SK-N-SH treated with all-trans-retinoic acid at 6 μM for 48 hours (cell line): ENCODE data around the gene PIP5K1C.

ENCODE experiments used
- ATAC-seq: fragments of 200-7000 bp; cut with Tn5 transposase; 3 replicates; pipeline ENCODE4 v1.9.1; 2020; ENCODE audit warnings: mild to moderate bottlenecking, moderate library complexity
- BACH2 ChIP-seq: fragments of 250-450 bp; sonication (Bioruptor Pico); IDR thresholded peaks from 2 replicates; pipeline ENCODE4 v1.9.0; 2021; ENCODE audit warnings: mild to moderate bottlenecking, borderline replicate concordance
- CSDC2 ChIP-seq: fragments of 250-450 bp; sonication (Bioruptor Pico); IDR thresholded peaks from 2 replicates; pipeline ENCODE4 v1.5.0; 2020; ENCODE audit warnings: mild to moderate bottlenecking, moderate library complexity
- ESRRG ChIP-seq: fragments of 250-450 bp; sonication (Bioruptor Pico); IDR thresholded peaks from 2 replicates; pipeline ENCODE4 v1.6.1; 2021; ENCODE audit warnings: mild to moderate bottlenecking
- ISL1 ChIP-seq: fragments of 250-450 bp; sonication (Bioruptor Pico); IDR thresholded peaks from 2 replicates; pipeline ENCODE4 v2.1.2; 2022; ENCODE audit warnings: mild to moderate bottlenecking, moderate library complexity
- OSR1 ChIP-seq: fragments of 250-450 bp; sonication (Bioruptor Pico); IDR thresholded peaks from 2 replicates; pipeline ENCODE4 v1.8.0; 2022; ENCODE audit warnings: moderate library complexity, mild to moderate bottlenecking, inconsistent platforms
- PPARA ChIP-seq: fragments of 250-450 bp; sonication (Bioruptor Pico); IDR thresholded peaks from 2 replicates; pipeline ENCODE4 v1.5.0; 2020; ENCODE audit warnings: mild to moderate bottlenecking, borderline replicate concordance
- SNAI2 ChIP-seq: fragments of 250-450 bp; sonication (Bioruptor Pico); IDR thresholded peaks from 2 replicates; pipeline ENCODE4 v1.5.0; 2020; ENCODE audit warnings: mild to moderate bottlenecking, moderate library complexity
- TOX ChIP-seq: fragments of 250-450 bp; sonication (Bioruptor Pico); IDR thresholded peaks from 2 replicates; pipeline ENCODE4 v1.8.0; 2021; ENCODE audit warnings: mild to moderate bottlenecking, moderate library complexity, borderline replicate concordance
- ZFP30 ChIP-seq: fragments of 450-650 bp; formaldehyde crosslinking; IDR thresholded peaks from 2 replicates; pipeline ENCODE4 v1.5.0; 2022; ENCODE audit warnings: mild to moderate bottlenecking, moderate library complexity
- ZNF70 ChIP-seq: fragments of 450-650 bp; formaldehyde crosslinking; IDR thresholded peaks from 2 replicates; pipeline ENCODE4 v1.5.0; 2020; ENCODE audit warnings: mild to moderate bottlenecking, moderate library complexity
- ZNF8 ChIP-seq: fragments of 450-650 bp; formaldehyde crosslinking; IDR thresholded peaks from 2 replicates; pipeline ENCODE4 v1.5.0; 2020; ENCODE audit warnings: mild to moderate bottlenecking, moderate library complexity
- TF ChIP-seq, protein P1 (sequence below): fragments of 250-450 bp; sonication (Bioruptor Pico); IDR thresholded peaks from 2 replicates; pipeline ENCODE4 v1.8.0; 2021; ENCODE audit warnings: low read depth, mild to moderate bottlenecking, moderate library complexity, borderline replicate concordance
- TF ChIP-seq, protein P2 (sequence below): fragments of 250-450 bp; sonication (Bioruptor Pico); IDR thresholded peaks from 2 replicates; pipeline ENCODE4 v1.8.0; 2020; ENCODE audit warnings: mild to moderate bottlenecking, moderate library complexity, borderline replicate concordance
- TF ChIP-seq, protein P3 (sequence below): fragments of 250-450 bp; sonication (Bioruptor Pico); IDR thresholded peaks from 2 replicates; pipeline ENCODE4 v1.5.1; 2020; ENCODE audit warnings: low read depth, mild to moderate bottlenecking, moderate library complexity
- TF ChIP-seq, protein P4 (sequence below): fragments of 250-450 bp; sonication (Bioruptor Pico); IDR thresholded peaks from 2 replicates; pipeline ENCODE4 v1.5.1; 2021; ENCODE audit warnings: mild to moderate bottlenecking, moderate library complexity

PIP5K1C gene

DNA sequence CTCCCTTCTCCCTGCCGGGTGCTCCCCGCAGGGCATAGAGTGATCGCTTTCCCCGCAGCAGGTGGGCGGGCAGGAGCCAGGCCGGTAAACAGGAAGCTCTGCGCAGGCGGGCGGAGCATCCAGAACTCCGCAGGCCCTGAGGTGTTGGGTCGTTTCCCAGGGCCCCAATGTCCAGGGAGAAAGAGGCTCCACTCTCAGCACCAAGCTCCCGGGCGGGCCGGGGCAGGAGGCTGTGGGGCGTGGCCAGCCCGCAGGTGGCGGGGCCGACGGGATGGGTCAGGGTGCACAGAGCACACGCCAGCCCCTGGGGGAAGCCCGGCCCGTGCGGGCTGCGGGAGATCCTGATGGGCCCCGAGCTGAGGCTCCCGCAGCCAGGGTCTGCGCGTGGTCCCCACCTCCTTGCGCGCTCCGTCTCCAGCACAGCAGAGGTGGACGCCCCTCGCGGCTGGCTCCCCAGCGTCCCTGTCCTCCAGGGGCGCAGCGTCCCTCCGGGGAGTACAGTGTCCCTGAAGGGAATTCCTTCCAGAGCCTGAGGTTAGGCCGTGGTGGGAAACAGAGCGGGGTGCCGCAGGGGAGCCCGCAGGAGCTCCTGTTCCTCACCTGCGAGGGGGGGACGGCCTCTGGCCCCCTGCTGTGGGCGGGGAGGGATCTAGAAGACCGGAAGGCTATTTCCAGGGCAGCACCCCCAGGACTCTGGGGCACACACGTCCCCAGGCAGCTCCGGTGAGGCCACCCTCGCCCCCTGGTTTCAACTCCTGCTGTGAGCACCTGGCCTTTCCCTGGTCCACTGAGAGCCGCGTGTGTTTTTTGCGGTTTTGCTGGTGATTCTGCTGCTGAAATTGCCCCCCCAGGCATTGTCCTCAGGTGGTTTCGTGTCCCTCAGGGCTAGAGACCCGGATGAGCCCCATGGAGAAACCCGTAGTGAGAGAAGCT is 12.2 kb downstream of the PIP5K1C start (continued):
- TF ChIP-seq, protein P1, sequence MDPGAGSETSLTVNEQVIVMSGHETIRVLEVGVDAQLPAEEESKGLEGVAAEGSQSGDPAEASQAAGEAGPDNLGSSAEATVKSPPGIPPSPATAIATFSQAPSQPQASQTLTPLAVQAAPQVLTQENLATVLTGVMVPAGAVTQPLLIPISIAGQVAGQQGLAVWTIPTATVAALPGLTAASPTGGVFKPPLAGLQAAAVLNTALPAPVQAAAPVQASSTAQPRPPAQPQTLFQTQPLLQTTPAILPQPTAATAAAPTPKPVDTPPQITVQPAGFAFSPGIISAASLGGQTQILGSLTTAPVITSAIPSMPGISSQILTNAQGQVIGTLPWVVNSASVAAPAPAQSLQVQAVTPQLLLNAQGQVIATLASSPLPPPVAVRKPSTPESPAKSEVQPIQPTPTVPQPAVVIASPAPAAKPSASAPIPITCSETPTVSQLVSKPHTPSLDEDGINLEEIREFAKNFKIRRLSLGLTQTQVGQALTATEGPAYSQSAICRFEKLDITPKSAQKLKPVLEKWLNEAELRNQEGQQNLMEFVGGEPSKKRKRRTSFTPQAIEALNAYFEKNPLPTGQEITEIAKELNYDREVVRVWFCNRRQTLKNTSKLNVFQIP (CRISPR knock-in tag) = no peak
- TF ChIP-seq, protein P2, sequence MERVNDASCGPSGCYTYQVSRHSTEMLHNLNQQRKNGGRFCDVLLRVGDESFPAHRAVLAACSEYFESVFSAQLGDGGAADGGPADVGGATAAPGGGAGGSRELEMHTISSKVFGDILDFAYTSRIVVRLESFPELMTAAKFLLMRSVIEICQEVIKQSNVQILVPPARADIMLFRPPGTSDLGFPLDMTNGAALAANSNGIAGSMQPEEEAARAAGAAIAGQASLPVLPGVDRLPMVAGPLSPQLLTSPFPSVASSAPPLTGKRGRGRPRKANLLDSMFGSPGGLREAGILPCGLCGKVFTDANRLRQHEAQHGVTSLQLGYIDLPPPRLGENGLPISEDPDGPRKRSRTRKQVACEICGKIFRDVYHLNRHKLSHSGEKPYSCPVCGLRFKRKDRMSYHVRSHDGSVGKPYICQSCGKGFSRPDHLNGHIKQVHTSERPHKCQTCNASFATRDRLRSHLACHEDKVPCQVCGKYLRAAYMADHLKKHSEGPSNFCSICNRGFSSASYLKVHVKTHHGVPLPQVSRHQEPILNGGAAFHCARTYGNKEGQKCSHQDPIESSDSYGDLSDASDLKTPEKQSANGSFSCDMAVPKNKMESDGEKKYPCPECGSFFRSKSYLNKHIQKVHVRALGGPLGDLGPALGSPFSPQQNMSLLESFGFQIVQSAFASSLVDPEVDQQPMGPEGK (CRISPR knock-in tag) = no peak
- TF ChIP-seq ZNF70 (CRISPR knock-in tag) (no peak), ESRRG (no peak)
- TF ChIP-seq, protein P3, sequence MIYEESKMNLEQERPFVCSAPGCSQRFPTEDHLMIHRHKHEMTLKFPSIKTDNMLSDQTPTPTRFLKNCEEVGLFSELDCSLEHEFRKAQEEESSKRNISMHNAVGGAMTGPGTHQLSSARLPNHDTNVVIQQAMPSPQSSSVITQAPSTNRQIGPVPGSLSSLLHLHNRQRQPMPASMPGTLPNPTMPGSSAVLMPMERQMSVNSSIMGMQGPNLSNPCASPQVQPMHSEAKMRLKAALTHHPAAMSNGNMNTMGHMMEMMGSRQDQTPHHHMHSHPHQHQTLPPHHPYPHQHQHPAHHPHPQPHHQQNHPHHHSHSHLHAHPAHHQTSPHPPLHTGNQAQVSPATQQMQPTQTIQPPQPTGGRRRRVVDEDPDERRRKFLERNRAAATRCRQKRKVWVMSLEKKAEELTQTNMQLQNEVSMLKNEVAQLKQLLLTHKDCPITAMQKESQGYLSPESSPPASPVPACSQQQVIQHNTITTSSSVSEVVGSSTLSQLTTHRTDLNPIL (CRISPR knock-in tag) = no peak

DNA sequence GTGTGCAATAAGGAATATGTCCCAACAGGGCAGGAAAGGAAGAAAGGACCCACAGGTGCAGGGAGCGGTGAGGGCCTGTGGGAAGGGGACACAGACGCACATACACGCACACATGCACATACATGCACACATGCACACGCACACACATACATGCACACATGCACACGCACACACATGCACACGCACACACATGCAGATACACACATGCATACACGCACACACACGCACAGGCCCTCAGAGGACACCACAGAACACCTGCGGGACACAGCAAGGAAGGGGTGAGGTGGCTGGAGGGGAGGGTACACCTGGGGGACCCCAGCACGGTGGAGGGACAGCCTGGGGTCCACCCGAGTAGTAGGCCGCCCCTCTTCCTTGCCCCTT is 12.9 kb downstream of the PIP5K1C start:
- TF ChIP-seq CSDC2 (CRISPR knock-in tag) (no peak), ZNF70 (CRISPR knock-in tag) (no peak), TOX (CRISPR knock-in tag) (no peak), ZFP30 (no peak), PPARA (CRISPR knock-in tag) (no peak), BACH2 (no peak), ZNF8 (CRISPR knock-in tag) (no peak), ISL1 (no peak), ESRRG (no peak)
- TF ChIP-seq, protein P3 (CRISPR knock-in tag) = no peak
- TF ChIP-seq, protein P2 (CRISPR knock-in tag) = no peak
- TF ChIP-seq, all 23 proteins: peak for 0
- ATAC-seq = no peak

DNA sequence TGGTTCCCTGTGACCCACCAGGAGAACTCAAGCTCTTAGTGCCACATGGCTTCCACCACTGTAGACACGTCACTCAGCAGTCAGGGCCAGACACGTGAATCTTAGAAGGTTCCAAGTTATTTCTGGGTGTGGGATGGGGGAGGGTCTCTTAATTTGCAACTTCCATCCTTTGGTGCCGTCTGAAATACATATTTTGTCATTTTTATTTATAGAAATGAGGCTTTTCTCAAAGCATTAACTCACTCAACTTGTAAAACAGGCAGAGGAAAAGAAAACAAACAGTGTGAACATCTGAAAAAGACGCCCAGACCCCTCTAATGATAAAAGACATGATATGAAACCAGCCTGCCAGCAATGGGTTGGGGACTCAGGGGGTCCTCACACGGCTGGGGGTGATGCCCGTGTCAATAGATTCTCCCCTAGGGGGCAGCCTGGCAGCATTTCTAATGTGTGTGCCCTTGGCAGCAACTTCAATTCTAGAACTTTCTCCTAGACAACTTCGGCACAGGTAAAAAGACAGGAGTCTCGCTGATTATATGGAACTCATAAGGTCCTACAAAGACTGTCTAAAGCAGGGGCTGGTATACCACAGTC is 15.4 kb downstream of the PIP5K1C start:
- ATAC-seq = no peak
- TF ChIP-seq OSR1 (CRISPR knock-in tag) (no peak), BACH2 (no peak), SNAI2 (CRISPR knock-in tag) (no peak), ZFP30 (no peak)
- TF ChIP-seq, protein P4, sequence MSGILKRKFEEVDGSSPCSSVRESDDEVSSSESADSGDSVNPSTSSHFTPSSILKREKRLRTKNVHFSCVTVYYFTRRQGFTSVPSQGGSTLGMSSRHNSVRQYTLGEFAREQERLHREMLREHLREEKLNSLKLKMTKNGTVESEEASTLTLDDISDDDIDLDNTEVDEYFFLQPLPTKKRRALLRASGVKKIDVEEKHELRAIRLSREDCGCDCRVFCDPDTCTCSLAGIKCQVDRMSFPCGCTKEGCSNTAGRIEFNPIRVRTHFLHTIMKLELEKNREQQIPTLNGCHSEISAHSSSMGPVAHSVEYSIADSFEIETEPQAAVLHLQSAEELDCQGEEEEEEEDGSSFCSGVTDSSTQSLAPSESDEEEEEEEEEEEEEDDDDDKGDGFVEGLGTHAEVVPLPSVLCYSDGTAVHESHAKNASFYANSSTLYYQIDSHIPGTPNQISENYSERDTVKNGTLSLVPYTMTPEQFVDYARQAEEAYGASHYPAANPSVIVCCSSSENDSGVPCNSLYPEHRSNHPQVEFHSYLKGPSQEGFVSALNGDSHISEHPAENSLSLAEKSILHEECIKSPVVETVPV (CRISPR knock-in tag) = no peak
